ENCODE measurements around the gene MBNL1. TPM values are rescaled to one million over a fixed set of nuclear protein-coding genes. Genes with fewer than 3 reads are reported as not detected.
A peak's percentile ranks its signal among the peaks of the same experiment; 100 is the strongest.

The MBNL1 gene
- total RNA-seq, 4 donors from 2014 or later, result 346 to 530 (median 397) TPM

DNA sequence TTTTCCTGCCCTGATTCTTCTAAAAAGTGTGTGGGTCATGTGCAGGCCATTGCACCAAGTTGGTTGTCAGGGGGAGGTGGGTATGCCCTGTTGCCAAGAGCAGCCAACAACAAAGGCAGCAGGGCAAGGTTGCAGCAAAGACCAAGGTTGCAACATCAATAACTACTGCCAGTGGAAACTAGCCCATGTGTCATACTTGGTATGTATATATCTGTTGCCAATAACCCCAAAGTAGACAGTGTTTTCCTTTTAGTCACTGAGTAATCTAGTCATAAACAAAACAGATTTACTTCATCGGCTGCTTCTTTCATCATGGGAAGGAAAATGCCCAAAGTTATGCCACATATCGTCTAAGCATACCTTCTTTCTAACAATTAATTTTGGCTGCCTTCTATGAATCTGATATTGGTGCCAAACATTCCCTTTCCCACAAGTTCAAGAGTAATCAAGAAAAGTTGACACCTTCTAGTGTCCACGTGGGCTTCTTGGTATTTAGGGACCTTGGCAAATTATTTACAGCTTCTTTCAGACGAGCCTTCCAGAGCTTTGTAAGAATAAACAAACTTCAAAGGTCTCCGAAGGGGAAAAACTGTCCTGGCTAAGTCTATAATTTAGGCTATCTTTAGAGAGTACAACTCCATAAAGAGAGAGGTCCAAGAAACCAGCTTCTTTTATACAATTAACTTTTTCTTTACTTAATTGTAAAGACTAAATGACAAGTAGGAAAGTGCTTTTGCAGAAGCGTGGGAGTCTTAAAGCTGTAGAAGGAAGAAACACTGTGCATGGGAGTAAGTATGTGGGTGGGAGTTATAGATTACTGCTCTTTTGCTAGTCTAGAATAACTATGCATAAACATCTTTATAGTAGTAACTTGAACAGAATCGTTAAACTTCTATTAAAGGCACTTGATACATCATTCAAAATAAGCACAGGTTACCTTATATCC, 10.0 kb upstream of the MBNL1 start:
- DNase-seq (ENCODE audit: low spot score) (peak; percentile 47), ATAC-seq (ENCODE audit: low FRiP score) (peak; percentile 97)
- TF ChIP-seq, protein P1, sequence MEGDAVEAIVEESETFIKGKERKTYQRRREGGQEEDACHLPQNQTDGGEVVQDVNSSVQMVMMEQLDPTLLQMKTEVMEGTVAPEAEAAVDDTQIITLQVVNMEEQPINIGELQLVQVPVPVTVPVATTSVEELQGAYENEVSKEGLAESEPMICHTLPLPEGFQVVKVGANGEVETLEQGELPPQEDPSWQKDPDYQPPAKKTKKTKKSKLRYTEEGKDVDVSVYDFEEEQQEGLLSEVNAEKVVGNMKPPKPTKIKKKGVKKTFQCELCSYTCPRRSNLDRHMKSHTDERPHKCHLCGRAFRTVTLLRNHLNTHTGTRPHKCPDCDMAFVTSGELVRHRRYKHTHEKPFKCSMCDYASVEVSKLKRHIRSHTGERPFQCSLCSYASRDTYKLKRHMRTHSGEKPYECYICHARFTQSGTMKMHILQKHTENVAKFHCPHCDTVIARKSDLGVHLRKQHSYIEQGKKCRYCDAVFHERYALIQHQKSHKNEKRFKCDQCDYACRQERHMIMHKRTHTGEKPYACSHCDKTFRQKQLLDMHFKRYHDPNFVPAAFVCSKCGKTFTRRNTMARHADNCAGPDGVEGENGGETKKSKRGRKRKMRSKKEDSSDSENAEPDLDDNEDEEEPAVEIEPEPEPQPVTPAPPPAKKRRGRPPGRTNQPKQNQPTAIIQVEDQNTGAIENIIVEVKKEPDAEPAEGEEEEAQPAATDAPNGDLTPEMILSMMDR (IDR thresholded peaks at IDR 0.05), result no peak

DNA sequence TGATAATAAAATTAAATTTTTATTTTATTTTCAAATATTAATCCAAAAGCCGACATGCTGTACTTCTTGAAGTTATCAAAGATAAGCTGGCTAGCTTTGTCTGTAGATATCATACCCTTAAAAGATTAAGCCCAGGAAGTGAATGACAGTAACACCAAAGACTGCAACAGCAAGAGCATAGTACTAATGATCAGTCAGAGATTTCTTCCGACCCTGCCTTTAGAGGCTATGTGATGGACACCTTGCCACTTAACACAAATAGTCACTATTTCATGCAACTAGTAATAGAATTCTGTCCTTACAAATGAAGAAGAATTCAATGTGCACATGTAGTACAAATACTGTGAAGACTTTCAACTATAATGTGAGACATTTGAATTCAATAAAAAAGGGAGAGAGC, 9.3 kb upstream of the MBNL1 start:
- DNase-seq (ENCODE audit: low spot score) (no peak), ATAC-seq (ENCODE audit: low FRiP score) (no peak)
- TF ChIP-seq, protein P1 (IDR thresholded peaks at IDR 0.05), result no peak

DNA sequence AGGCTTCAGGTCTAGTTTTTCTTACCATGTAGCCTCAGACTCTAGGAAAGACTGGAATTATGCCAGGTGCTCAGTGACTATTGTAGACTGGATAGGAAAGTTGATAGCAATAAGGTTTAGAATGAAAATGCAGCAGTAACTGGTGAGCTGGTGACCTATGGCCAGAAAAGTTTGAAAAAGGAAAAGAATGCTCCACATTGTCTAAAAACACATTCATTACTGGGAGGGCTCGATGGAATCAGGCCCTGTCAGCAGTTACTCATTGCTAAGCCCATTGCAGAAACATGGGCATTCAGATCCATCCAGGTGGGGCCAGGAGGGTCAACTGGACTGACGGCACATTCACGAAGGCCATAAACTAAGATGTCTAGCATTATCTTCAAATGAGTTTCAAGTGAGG, 8.7 kb upstream of the MBNL1 start:
- ATAC-seq (ENCODE audit: low FRiP score) (no peak), DNase-seq (ENCODE audit: low spot score) (no peak)
- TF ChIP-seq, protein P1 (IDR thresholded peaks at IDR 0.05), result no peak

DNA sequence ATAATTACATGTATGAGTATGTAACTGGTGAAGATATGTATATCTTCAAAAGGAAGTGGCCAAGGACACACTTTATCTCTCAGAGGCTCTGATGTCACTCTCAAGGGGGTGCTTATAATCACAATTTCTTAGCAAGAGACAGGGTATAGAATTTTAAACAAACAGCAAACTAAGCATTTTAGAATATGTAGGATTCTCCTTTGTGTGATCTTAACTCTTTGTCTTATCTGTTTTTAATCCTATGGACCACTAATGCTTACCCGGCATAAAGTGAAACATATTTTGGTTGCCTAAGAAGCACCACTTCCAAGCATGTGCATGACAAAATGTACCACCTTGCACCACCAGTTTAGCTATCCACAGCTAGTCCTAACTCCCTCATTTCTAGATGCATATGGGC, 8.2 kb upstream of the MBNL1 start:
- ATAC-seq (ENCODE audit: low FRiP score) (no peak), DNase-seq (ENCODE audit: low spot score) (no peak)
- TF ChIP-seq, protein P1 (IDR thresholded peaks at IDR 0.05), result no peak

DNA sequence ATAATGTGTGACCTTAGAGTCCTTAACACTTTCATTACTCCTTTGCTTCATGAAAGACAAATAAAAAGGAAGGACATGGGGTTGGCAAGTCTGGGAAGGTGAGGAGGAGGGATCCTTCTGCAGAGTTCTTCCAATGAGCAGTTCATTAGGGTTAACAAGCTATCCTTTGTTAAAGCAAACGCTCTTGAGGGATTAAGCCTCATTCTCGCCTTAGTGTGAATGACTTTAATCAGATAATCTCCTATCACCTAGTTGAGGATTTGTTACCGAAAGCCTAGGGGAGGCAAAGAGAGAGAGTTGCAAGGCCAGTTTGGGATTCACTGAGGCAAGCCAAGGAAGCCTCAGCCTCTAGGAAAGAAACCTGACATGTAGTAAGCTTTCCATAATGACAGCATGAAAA, 7.4 kb upstream of the MBNL1 start:
- DNase-seq (ENCODE audit: low spot score), result no peak
- no peak for ATAC-seq (ENCODE audit: low FRiP score)
- TF ChIP-seq, protein P1 (IDR thresholded peaks at IDR 0.05), result no peak

DNA sequence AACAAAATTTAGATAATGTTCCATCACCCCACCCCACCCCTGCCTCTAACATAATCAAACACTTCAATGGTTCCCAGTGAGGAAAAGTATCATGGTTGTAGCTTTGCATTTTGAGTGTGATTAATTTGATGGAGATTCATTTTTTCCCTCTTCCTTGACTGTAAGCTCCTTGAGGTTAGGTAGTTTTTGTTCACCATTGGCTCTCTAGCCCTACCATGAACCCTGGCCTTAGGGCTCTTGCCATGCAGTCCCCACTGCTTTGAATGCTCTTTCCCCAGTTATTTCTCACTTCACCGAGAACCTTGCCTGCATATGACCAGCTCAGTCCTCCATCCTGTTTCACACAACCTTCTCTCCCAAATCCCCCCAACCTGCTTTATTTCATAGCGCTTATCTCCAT, 5.0 kb upstream of the MBNL1 start:
- TF ChIP-seq, protein P1 (IDR thresholded peaks at IDR 0.05), result no peak
- ATAC-seq (ENCODE audit: low FRiP score), result no peak
- no peak for DNase-seq (ENCODE audit: low spot score)

DNA sequence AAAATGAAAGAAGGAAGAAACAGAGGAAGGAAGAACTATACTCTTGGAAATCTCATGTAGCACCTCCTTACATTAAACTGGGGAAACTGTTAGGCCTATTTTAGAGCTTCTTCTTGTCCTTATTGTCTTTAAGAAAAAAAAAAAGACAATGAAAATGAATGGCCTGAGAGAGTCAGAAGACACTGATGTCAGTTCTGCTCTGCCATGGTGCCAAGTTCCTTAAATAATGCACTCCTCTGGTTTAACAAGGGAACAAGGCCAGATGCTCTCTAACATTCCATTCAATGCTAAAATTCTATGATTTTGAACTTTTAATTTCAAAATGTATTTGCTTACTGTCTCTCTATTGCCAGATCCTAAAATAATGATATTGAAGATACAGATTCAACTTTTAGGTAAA, 4.4 kb upstream of the MBNL1 start:
- ATAC-seq (ENCODE audit: low FRiP score) (no peak), DNase-seq (ENCODE audit: low spot score) (no peak)
- TF ChIP-seq, protein P1 (IDR thresholded peaks at IDR 0.05), result no peak
